GM18511 (cell line): Measurements from ENCODE around the gene KIAA0040.
"Not testable (repeated sequence)": the region's sequence is repeated elsewhere in the genome, so short reads cannot be mapped to it uniquely, and the experiment has no call there.

Experiments used
- ATAC-seq: cut with Tn5 transposase; IDR thresholded peaks from one replicate; pipeline ENCODE4 v1.9.1; 2021; ENCODE audit warnings: mild to moderate bottlenecking, moderate library complexity; ENCODE audit not compliant: unreplicated experiment

The KIAA0040 gene

DNA sequence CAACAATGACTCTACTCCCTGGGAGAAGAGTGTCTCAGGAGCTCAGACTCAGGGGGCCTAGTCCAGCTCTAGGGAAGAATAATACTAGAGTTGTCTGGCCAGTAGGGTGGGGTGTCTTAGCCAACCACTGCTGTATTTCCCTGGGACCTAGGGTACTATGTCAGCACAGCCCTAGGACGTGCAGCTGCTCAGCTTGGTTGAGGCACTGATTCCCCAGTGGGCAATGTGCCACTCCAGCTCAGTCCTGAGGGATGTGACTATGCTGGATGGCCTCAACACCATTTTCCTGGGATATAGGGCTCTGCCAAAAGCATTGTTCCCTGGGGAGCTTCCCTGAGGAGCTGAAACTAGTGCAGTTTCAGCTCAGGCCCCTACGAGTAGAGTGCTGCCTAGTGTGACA is 77.6 kb downstream of the KIAA0040 start:
- ATAC-seq = no peak

DNA sequence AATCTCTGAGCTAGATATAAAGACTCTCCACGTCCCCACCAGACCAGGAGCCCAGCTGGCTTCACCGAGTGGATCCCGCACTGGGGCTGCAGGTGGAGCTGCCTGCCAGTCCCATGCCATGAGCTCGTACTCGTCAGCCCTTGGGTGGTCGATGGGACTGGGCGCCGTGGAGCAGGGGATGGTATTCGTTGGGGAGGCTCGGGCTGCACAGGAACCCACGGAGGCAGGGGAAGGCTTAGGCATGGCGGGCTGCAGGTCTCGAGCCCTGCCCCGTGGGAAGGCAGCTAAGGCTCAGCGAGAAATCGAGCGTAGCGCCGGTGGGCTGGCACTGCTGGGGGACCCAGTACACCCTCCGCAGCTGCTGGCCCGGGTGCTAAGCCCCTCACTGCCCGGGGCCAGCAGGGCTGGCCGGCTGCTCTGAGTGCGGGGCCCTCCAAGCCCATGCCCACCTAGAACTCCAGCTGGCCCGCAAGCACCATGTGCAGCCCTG is 84.2 kb downstream of the KIAA0040 start:
- ATAC-seq = not testable (repeated sequence)
